ENCODE data around the gene RECQL5.

Gene RECQL5

DNA sequence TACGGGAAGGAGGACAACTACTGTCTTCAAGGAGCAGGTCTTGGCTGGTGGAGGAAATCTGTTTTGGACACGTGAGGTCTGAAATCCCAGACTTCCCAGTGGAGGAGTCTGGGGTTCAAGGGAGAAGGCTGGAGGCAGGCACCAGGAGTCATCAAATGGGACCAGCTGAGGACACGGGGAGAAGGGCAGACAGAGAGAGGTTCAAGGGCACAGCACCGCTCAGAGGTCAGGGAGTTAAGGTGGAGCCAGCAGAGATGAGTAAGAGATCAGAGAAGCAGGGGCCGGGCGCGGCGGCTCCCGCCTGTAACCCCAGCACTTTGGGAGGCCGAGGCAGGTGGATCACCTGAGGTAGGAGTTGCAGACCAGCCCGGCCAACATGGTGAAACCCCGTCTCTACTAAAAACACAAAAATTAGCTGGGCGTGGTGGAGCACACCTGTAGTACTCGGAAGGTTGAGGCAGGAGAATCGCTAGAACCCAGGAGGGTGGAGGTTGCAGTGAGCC is 44.1 kb downstream of the RECQL5 start:
- Histone ChIP-seq H3K9ac (ENCODE audit: low read length in 5 of 5) (no peak overlapping the region), H3K4me1 (ENCODE audit: control insufficient read depth in 5 of 5, insufficient read depth in 5 of 5, low read length in 5 of 5) (no peaks in the 10 kb centered on the region), H3K27ac (ENCODE audit: low read depth, low read length) (no peak overlapping the region), H3K9me3 (ENCODE audit: control insufficient read depth in 5 of 5, low read length in 5 of 5) (no peaks in the 10 kb centered on the region), H3K36me3 (ENCODE audit: control insufficient read depth in 5 of 5, insufficient read depth in 5 of 5, low read length in 5 of 5) (peaks cover 0 to 93% (median 75%) of the 10 kb centered on the region in 5 donors), H3K4me3 (ENCODE audit: low read depth in 1 of 5, low read length in 5 of 5) (no peak overlapping the region), H3K27me3 (ENCODE audit: control insufficient read depth in 5 of 5, insufficient read depth in 4 of 5, low read length in 5 of 5) (no peaks in the 10 kb centered on the region)

DNA sequence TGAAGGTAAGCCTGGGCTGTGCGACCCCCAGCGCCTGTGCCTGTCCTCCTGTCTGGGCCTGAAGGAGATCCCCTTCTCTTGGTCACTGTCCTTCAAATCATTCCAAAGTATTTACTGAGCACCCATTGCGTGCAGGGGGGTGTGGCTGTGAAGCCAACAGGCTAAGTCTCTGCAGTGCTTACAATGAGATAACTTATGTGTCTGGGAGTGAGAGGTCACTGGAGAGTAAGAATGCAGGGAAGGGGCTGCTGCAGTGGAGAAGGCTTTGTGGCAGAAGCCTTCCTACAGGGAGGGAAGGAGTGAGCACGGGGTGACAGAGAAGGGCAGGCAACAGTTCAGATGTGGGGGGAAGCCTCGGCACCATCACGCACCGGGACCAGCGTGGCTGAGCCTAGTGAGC is 44.9 kb downstream of the RECQL5 start:
- H3K27ac ChIP-seq (ENCODE audit: low read depth, low read length) = no peak overlapping the region
- no peaks in the 10 kb centered on the region for H3K9me3 ChIP-seq (ENCODE audit: control insufficient read depth in 5 of 5, low read length in 5 of 5)
- H3K9ac ChIP-seq (ENCODE audit: low read length in 5 of 5) = no peak overlapping the region
- H3K36me3 ChIP-seq (ENCODE audit: control insufficient read depth in 5 of 5, insufficient read depth in 5 of 5, low read length in 5 of 5) = peaks cover 0 to 96% (median 79%) of the 10 kb centered on the region in 5 donors
- no peaks in the 10 kb centered on the region for H3K4me1 ChIP-seq (ENCODE audit: control insufficient read depth in 5 of 5, insufficient read depth in 5 of 5, low read length in 5 of 5)
- no peaks in the 10 kb centered on the region for H3K27me3 ChIP-seq (ENCODE audit: control insufficient read depth in 5 of 5, insufficient read depth in 4 of 5, low read length in 5 of 5)
- no peak overlapping the region for H3K4me3 ChIP-seq (ENCODE audit: low read depth in 1 of 5, low read length in 5 of 5)

DNA sequence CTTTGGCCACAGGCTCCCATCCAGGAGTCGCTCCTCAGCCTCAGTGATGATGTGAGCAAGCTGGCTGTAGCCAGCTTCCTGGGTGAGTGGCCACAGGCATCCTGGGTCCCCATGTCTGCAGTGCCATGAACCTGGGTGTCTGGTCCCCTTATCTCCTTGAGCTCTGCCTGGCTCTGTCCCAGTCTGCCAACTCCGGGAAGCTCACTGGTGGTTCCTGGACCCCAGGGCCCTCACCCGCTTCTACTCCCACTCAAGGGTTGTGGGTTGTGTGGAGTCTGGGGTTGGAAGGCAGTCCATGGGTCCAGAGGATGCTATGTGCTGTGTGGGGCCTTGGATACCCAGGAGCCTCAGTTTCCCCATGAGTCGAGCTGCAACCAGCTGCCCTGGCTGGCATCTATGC is 45.5 kb downstream of the RECQL5 start:
- no peak overlapping the region for H3K4me3 ChIP-seq (ENCODE audit: low read depth in 1 of 5, low read length in 5 of 5)
- H3K4me1 ChIP-seq (ENCODE audit: control insufficient read depth in 5 of 5, insufficient read depth in 5 of 5, low read length in 5 of 5) = no peaks in the 10 kb centered on the region
- H3K27ac ChIP-seq (ENCODE audit: low read depth, low read length) = no peak overlapping the region
- no peaks in the 10 kb centered on the region for H3K9me3 ChIP-seq (ENCODE audit: control insufficient read depth in 5 of 5, low read length in 5 of 5)
- H3K9ac ChIP-seq (ENCODE audit: low read length in 5 of 5) = no peak overlapping the region
- H3K36me3 ChIP-seq (ENCODE audit: control insufficient read depth in 5 of 5, insufficient read depth in 5 of 5, low read length in 5 of 5) = peaks cover 0 to 96% (median 77%) of the 10 kb centered on the region in 5 donors
- no peaks in the 10 kb centered on the region for H3K27me3 ChIP-seq (ENCODE audit: control insufficient read depth in 5 of 5, insufficient read depth in 4 of 5, low read length in 5 of 5)

DNA sequence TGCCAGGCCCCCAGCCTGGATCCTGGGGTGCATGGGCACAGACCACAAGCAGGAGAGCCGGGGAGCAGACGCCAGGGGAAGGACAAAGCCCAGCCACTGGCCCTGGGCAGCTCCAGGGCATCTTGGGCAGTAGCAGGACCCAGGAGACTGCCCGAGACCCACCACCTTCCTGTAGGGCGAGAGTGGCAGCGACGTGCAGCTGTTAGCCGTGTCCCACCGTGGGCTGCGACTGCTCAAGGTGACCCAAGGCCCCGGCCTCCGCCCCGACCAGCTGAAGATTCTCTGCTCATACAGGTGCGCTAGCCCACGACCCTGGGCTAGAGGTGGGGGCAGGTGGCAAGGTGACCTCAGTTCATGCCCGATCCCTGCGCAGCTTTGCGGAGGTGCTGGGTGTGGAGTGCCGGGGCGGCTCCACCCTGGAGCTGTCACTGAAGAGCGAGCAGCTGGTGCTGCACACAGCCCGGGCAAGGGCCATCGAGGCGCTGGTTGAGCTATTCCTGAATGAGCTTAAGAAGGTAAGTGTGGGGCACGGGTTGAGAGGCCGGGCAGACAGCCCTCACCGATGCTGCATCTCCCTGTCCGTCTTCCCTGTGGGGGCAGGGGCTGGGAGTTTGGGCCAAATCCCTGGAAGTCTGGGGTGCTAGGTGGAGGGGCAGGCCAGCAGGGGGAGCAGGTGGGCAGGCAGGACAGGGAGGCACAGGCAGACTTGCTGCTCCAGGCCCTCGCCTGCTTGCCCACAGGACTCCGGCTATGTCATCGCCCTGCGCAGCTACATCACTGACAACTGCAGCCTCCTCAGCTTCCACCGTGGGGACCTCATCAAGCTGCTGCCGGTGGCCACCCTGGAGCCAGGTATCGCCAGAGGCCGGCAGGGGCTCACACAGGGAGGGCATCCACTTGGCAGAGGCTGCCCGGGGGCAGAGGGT is 47.2 kb downstream of the RECQL5 start:
- Histone ChIP-seq H3K9me3 (ENCODE audit: control insufficient read depth in 5 of 5, low read length in 5 of 5) (no peaks in the 10 kb centered on the region), H3K27me3 (ENCODE audit: control insufficient read depth in 5 of 5, insufficient read depth in 4 of 5, low read length in 5 of 5) (no peaks in the 10 kb centered on the region), H3K4me3 (ENCODE audit: low read depth in 1 of 5, low read length in 5 of 5) (no peak overlapping the region), H3K36me3 (ENCODE audit: control insufficient read depth in 5 of 5, insufficient read depth in 5 of 5, low read length in 5 of 5) (peaks cover 0 to 95% (median 75%) of the 10 kb centered on the region in 5 donors), H3K27ac (ENCODE audit: low read depth, low read length) (no peak overlapping the region), H3K9ac (ENCODE audit: low read length in 5 of 5) (no peak overlapping the region), H3K4me1 (ENCODE audit: control insufficient read depth in 5 of 5, insufficient read depth in 5 of 5, low read length in 5 of 5) (no peaks in the 10 kb centered on the region)

DNA sequence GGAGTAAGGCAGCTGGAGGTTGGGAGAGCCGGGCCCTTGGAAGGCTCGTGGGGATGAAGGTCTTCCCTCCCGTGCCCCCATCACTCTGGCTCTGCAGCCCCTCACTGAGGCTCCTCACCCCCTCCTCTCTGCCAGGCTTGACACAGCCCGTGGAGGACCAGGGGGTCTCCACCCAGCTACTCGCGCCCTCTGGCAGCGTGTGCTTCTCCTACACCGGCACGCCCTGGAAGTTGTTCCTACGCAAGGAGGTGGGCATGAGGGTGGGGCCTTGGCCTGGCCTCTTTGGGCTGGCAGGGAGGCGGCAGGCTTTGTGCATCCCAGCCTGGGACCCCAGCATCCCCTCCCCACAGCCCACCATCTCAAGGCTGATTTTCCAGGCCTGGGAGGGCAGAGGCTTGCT is 49.3 kb downstream of the RECQL5 start:
- Histone ChIP-seq H3K27ac (ENCODE audit: low read depth, low read length) (no peak overlapping the region), H3K4me3 (ENCODE audit: low read depth in 1 of 5, low read length in 5 of 5) (no peak overlapping the region), H3K27me3 (ENCODE audit: control insufficient read depth in 5 of 5, insufficient read depth in 4 of 5, low read length in 5 of 5) (no peaks in the 10 kb centered on the region), H3K9ac (ENCODE audit: low read length in 5 of 5) (no peak overlapping the region), H3K36me3 (ENCODE audit: control insufficient read depth in 5 of 5, insufficient read depth in 5 of 5, low read length in 5 of 5) (peaks cover 0 to 99% (median 85%) of the 10 kb centered on the region in 5 donors), H3K4me1 (ENCODE audit: control insufficient read depth in 5 of 5, insufficient read depth in 5 of 5, low read length in 5 of 5) (no peaks in the 10 kb centered on the region), H3K9me3 (ENCODE audit: control insufficient read depth in 5 of 5, low read length in 5 of 5) (no peaks in the 10 kb centered on the region)

DNA sequence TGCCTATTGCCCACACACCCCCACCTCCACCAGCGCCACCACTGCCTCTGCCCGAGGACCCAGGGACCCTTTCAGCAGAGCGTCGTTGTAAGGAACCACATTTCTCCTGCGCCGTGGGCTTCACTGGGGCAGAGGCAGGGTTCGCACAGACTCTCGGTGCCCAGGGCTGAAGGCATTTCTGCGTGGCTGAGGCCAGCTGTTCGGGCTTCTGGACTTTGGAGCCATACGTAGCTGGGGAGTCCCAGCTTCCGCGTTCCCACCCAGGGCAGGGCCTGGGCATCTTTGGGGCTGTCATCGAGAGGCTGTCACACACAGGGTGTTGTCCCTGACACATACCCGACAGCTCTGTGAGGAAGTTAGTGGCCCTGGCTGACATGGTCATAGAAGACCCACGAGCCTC is 49.7 kb downstream of the RECQL5 start:
- no peak overlapping the region for H3K9ac ChIP-seq (ENCODE audit: low read length in 5 of 5)
- H3K36me3 ChIP-seq (ENCODE audit: control insufficient read depth in 5 of 5, insufficient read depth in 5 of 5, low read length in 5 of 5) = peaks cover 0 to 98% (median 86%) of the 10 kb centered on the region in 5 donors
- no peak overlapping the region for H3K27ac ChIP-seq (ENCODE audit: low read depth, low read length)
- no peak overlapping the region for H3K4me3 ChIP-seq (ENCODE audit: low read depth in 1 of 5, low read length in 5 of 5)
- no peaks in the 10 kb centered on the region for H3K9me3 ChIP-seq (ENCODE audit: control insufficient read depth in 5 of 5, low read length in 5 of 5)
- no peaks in the 10 kb centered on the region for H3K4me1 ChIP-seq (ENCODE audit: control insufficient read depth in 5 of 5, insufficient read depth in 5 of 5, low read length in 5 of 5)
- H3K27me3 ChIP-seq (ENCODE audit: control insufficient read depth in 5 of 5, insufficient read depth in 4 of 5, low read length in 5 of 5) = no peaks in the 10 kb centered on the region

DNA sequence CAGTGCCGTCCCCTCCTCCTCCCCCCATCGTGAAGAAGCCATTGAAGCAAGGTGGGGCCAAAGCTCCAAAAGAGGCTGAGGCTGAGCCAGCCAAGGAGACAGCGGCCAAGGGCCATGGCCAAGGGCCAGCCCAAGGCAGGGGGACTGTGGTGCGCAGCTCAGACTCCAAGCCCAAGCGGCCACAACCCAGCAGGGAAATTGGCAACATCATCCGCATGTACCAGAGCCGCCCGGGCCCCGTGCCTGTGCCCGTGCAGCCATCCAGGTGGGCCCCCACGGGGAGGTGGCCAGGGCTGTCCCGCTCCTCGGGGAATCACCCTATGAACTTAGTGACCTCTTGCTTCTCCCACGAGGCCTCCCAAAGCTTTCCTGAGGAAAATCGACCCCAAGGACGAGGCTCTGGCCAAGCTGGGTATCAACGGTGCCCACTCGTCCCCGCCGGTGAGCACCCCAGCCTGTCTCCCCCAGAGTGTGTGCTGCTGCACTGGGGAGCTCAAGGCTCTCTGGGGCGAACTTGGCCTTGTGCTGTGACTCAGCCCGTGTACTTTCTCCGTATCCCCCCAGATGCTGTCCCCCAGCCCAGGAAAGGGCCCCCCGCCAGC is 50.3 kb downstream of the RECQL5 start:
- Histone ChIP-seq H3K27ac (ENCODE audit: low read depth, low read length) (no peak overlapping the region), H3K9me3 (ENCODE audit: control insufficient read depth in 5 of 5, low read length in 5 of 5) (no peaks in the 10 kb centered on the region), H3K9ac (ENCODE audit: low read length in 5 of 5) (no peak overlapping the region), H3K27me3 (ENCODE audit: control insufficient read depth in 5 of 5, insufficient read depth in 4 of 5, low read length in 5 of 5) (no peaks in the 10 kb centered on the region), H3K4me3 (ENCODE audit: low read depth in 1 of 5, low read length in 5 of 5) (no peak overlapping the region), H3K4me1 (ENCODE audit: control insufficient read depth in 5 of 5, insufficient read depth in 5 of 5, low read length in 5 of 5) (no peaks in the 10 kb centered on the region), H3K36me3 (ENCODE audit: control insufficient read depth in 5 of 5, insufficient read depth in 5 of 5, low read length in 5 of 5) (peaks cover 0 to 98% (median 86%) of the 10 kb centered on the region in 5 donors)

DNA sequence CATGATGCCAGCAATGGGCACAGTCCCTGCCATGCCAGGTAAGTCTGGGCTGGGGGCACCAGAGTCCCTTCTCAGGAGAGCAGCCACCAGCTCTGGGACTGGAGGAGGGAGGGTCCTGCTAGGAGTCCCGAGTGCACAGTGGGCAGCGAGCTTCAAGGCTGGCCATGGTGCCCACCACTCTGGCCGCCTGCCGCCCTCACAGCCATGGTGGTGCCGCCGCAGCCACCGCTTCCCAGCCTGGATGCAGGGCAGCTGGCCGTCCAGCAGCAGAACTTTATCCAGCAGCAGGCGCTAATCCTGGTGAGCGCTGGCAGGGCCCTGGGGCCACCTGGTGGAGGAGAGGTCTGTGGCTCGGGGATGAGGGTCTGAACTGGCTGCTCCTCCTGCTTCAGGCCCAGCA is 51.7 kb downstream of the RECQL5 start:
- no peak overlapping the region for H3K27ac ChIP-seq (ENCODE audit: low read depth, low read length)
- no peaks in the 10 kb centered on the region for H3K27me3 ChIP-seq (ENCODE audit: control insufficient read depth in 5 of 5, insufficient read depth in 4 of 5, low read length in 5 of 5)
- no peak overlapping the region for H3K4me3 ChIP-seq (ENCODE audit: low read depth in 1 of 5, low read length in 5 of 5)
- peaks cover 0 to 94% (median 79%) of the 10 kb centered on the region in 5 donors for H3K36me3 ChIP-seq (ENCODE audit: control insufficient read depth in 5 of 5, insufficient read depth in 5 of 5, low read length in 5 of 5)
- H3K9me3 ChIP-seq (ENCODE audit: control insufficient read depth in 5 of 5, low read length in 5 of 5) = no peaks in the 10 kb centered on the region
- no peaks in the 10 kb centered on the region for H3K4me1 ChIP-seq (ENCODE audit: control insufficient read depth in 5 of 5, insufficient read depth in 5 of 5, low read length in 5 of 5)
- H3K9ac ChIP-seq (ENCODE audit: low read length in 5 of 5) = no peak overlapping the region

DNA sequence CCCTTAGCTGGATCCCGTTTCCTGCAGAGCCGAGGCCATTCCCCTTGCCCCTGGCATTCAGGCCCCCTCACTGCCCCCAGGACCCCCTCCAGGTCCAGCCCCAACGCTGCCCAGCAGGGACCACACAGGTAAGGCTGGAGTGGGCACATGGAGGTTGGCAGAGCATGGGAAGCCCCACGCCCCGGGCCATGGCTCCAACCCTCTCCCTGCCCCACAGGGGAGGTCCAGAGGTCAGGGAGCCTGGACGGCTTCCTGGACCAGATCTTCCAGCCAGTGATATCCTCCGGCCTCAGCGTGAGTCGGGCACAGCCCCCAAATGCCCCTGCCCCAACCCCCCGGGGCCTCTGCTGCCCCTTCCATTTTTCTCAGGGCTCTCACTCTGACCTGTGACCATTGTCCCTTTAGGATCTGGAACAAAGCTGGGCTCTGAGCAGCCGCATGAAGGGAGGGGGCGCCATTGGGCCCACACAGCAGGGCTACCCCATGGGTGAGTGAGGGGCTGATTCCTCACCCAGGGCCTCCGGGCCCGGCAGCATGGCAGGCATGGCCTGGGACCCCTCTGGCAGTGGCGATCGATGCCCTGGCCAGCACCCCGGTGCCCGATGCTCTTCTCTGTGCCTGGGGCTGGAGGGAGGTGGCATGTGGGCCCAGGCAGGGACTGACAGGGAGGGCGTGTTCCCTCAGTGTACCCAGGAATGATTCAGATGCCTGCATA is 52.2 kb downstream of the RECQL5 start:
- Histone ChIP-seq H3K27ac (ENCODE audit: low read depth, low read length) (no peak overlapping the region), H3K36me3 (ENCODE audit: control insufficient read depth in 5 of 5, insufficient read depth in 5 of 5, low read length in 5 of 5) (peaks cover 0 to 88% (median 74%) of the 10 kb centered on the region in 5 donors), H3K9me3 (ENCODE audit: control insufficient read depth in 5 of 5, low read length in 5 of 5) (no peaks in the 10 kb centered on the region), H3K4me3 (ENCODE audit: low read depth in 1 of 5, low read length in 5 of 5) (no peak overlapping the region), H3K9ac (ENCODE audit: low read length in 5 of 5) (no peak overlapping the region), H3K27me3 (ENCODE audit: control insufficient read depth in 5 of 5, insufficient read depth in 4 of 5, low read length in 5 of 5) (no peaks in the 10 kb centered on the region), H3K4me1 (ENCODE audit: control insufficient read depth in 5 of 5, insufficient read depth in 5 of 5, low read length in 5 of 5) (no peaks in the 10 kb centered on the region)

DNA sequence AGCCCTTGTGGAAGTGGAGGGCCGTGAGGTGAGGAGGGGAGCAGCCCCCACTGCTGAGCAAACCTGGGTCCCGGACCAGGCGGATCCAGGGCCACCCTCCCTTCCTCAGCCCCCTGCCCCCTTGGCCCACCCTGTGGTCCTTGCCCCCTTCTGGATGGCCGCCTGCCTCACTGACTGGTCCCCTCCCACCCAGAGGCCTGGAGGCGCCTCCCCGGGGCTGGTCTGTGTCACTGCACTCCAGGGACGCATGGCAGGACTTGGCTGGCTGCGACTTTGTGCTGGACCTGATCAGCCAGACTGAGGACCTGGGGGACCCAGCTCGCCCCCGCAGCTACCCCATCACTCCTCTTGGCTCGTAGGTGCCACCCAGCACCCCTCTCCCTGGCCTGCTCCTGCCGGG is 52.9 kb downstream of the RECQL5 start:
- Histone ChIP-seq H3K27ac (ENCODE audit: low read depth, low read length) (no peak overlapping the region), H3K36me3 (ENCODE audit: control insufficient read depth in 5 of 5, insufficient read depth in 5 of 5, low read length in 5 of 5) (peaks cover 0 to 81% (median 67%) of the 10 kb centered on the region in 5 donors), H3K4me3 (ENCODE audit: low read depth in 1 of 5, low read length in 5 of 5) (no peak overlapping the region), H3K4me1 (ENCODE audit: control insufficient read depth in 5 of 5, insufficient read depth in 5 of 5, low read length in 5 of 5) (no peaks in the 10 kb centered on the region), H3K9me3 (ENCODE audit: control insufficient read depth in 5 of 5, low read length in 5 of 5) (no peaks in the 10 kb centered on the region), H3K27me3 (ENCODE audit: control insufficient read depth in 5 of 5, insufficient read depth in 4 of 5, low read length in 5 of 5) (no peaks in the 10 kb centered on the region), H3K9ac (ENCODE audit: low read length in 5 of 5) (no peak overlapping the region)

Measured in subcutaneous abdominal adipose tissue (tissue), 5 donors.